Ascending aorta (tissue), 2 donors: ENCODE data around the gene NDUFA11. TPM values are rescaled to one million over a fixed set of nuclear protein-coding genes. Genes with fewer than 3 reads are reported as not detected.

Experiments
- DNase-seq, 2 donors: peaks; one replicate each; pipeline ENCODE4 v3.0.0-alpha.2; 2019; ENCODE audit warnings: low spot score in 2 of 2
- H3K27ac ChIP-seq, 2 donors: fragments of 200-600 bp; sonication (generic); one replicate each; pipeline ENCODE4 v1.5.1; 2016 to 2017; ENCODE audit warnings: mild to moderate bottlenecking in 1 of 2
- H3K27me3 ChIP-seq: fragments of 200-600 bp; sonication (generic); one replicate; pipeline ENCODE4 v1.5.1; 2017
- H3K36me3 ChIP-seq, 2 donors: fragments of 200-600 bp; sonication (generic); one replicate each; pipeline ENCODE4 v1.5.1; 2016
- H3K4me1 ChIP-seq, 2 donors: fragments of 200-600 bp; sonication (generic); one replicate each; pipeline ENCODE4 v1.5.1; 2016 to 2017; ENCODE audit warnings: mild to moderate bottlenecking in 1 of 2
- H3K4me3 ChIP-seq, 2 donors: fragments of 200-600 bp; sonication (generic); one replicate each; pipeline ENCODE4 v1.5.1; 2016 to 2017; ENCODE audit warnings: mild to moderate bottlenecking in 1 of 2
- H3K9me3 ChIP-seq, 2 donors: fragments of 200-600 bp; sonication (generic); one replicate each; pipeline ENCODE4 v1.5.1; 2016
- intact Hi-C: fragments of 100-400 bp; cut with DNase I; formaldehyde crosslinking; loops from one replicate; pipeline ENCODE4 v1.15.1; 2023
- total RNA-seq: library from RNA; depleted of rRNA; stranded (reverse); fragments of >200 nt; gene quantifications from one replicate; pipeline ENCODE4 v1.1.0, GENCODE V29; 2016
- TF ChIP-seq, protein P1 (sequence below), 3 experiments: fragments of 200-600 bp in 2 of 3; fragments of 450-650 bp in 1 of 3; sonication (generic) in 2 of 3; IDR thresholded peaks; one replicate each; pipeline ENCODE4 v1.5.1; 2016 to 2019; ENCODE audit warnings: antibody characterized with exemption in 3 of 3, mild to moderate bottlenecking in 1 of 3, moderate library complexity in 1 of 3

Gene NDUFA11
- total RNA-seq, 1 donor from 2014 or later = 205 TPM

DNA sequence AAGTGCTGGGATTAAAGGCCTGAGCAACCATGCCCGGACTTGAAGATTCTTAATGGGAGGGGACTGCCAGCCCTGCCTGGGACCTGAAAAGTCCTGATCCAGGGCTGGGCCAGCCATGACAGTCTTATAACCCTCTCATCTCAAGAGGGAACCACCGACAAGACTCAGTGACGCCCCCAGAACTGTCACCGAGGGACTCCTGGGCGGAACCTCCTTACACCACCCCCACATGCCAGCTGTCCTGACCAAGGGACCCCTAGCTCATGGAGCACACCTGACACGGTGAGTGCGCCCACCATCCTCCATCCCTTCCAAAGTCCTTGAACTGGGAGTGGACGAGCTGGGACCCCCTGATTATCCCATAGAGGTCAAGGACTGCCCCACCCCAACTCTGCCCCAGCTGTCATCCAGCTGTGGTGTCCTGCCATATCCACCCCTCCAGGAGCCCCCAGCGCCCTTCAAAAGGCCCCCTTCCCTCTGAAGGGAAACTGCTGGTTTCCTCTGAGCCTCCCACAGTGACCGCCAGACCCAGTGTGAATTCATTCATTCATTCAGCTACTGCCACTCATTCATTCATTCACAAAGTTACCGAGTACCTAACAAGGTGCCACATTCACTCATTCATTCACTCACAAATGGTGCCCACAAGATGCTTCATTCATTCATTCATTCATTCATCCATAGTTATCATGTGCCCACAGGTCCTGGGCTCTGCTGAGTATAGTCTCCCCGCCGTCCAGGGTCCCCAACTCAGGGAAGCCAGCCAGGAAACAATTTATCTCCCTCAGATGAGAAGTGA, 3.7 kb downstream of the NDUFA11 start:
- Histone ChIP-seq H3K9me3 (no peaks in the 10 kb centered on the region), H3K36me3 (peaks cover 19 to 23% of the 10 kb centered on the region in 2 donors), H3K27me3 (no peaks in the 10 kb centered on the region), H3K27ac (no peak overlapping the region), H3K4me1 (peaks cover 1 to 15% of the 10 kb centered on the region in 2 donors), H3K4me3 (no peak overlapping the region)
- DNase-seq = no peak
- intact Hi-C loops = loop anchor here (5.0 to 10.0 kb wide), 4 partner anchors 212 to 845 kb away; partner anchors contain the start of genes ALKBH7, KHSRP and RFX2
- TF ChIP-seq, protein P1, sequence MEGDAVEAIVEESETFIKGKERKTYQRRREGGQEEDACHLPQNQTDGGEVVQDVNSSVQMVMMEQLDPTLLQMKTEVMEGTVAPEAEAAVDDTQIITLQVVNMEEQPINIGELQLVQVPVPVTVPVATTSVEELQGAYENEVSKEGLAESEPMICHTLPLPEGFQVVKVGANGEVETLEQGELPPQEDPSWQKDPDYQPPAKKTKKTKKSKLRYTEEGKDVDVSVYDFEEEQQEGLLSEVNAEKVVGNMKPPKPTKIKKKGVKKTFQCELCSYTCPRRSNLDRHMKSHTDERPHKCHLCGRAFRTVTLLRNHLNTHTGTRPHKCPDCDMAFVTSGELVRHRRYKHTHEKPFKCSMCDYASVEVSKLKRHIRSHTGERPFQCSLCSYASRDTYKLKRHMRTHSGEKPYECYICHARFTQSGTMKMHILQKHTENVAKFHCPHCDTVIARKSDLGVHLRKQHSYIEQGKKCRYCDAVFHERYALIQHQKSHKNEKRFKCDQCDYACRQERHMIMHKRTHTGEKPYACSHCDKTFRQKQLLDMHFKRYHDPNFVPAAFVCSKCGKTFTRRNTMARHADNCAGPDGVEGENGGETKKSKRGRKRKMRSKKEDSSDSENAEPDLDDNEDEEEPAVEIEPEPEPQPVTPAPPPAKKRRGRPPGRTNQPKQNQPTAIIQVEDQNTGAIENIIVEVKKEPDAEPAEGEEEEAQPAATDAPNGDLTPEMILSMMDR (IDR thresholded peaks at IDR 0.05) = no peak

GRCh38 chr19:5897189-5897969, 6.2 kb downstream of the NDUFA11 start:
- peaks cover 8 to 23% of the 10 kb centered on the region in 2 donors for H3K4me1 ChIP-seq
- TF ChIP-seq, protein P1 (IDR thresholded peaks at IDR 0.05) = no peak
- no peak overlapping the region for H3K27ac ChIP-seq
- no peaks in the 10 kb centered on the region for H3K9me3 ChIP-seq
- intact Hi-C loops = no loop called here
- H3K4me3 ChIP-seq = no peak overlapping the region
- DNase-seq = no peak
- H3K36me3 ChIP-seq = peaks cover 19 to 23% of the 10 kb centered on the region in 2 donors
- H3K27me3 ChIP-seq = no peaks in the 10 kb centered on the region

- peaks cover 19 to 23% of the 10 kb centered on the region in 2 donors for H3K36me3 ChIP-seq
- DNase-seq = no peak
- peaks cover 8 to 27% of the 10 kb centered on the region in 2 donors for H3K4me1 ChIP-seq
- H3K9me3 ChIP-seq = no peaks in the 10 kb centered on the region
- intact Hi-C loops = no loop called here
- no peaks in the 10 kb centered on the region for H3K27me3 ChIP-seq
- TF ChIP-seq, protein P1 (IDR thresholded peaks at IDR 0.05) = no peak
- no peak overlapping the region for H3K4me3 ChIP-seq
- H3K27ac ChIP-seq = no peak overlapping the region
These were observed 7.1 kb downstream of the NDUFA11 start for GRCh38 chr19:5896365-5897076.

GRCh38 chr19:5895890-5896289, 7.7 kb downstream of the NDUFA11 start:
- H3K9me3 ChIP-seq = no peaks in the 10 kb centered on the region
- H3K4me3 ChIP-seq = no peak overlapping the region
- TF ChIP-seq, protein P1 (IDR thresholded peaks at IDR 0.05) = no peak
- intact Hi-C loops = no loop called here
- no peaks in the 10 kb centered on the region for H3K27me3 ChIP-seq
- DNase-seq = no peak
- H3K4me1 ChIP-seq = peaks cover 8 to 27% of the 10 kb centered on the region in 2 donors
- peaks cover 19 to 20% of the 10 kb centered on the region in 2 donors for H3K36me3 ChIP-seq
- no peak overlapping the region for H3K27ac ChIP-seq

- Histone ChIP-seq H3K36me3 (peaks cover 19% of the 10 kb centered on the region in 2 donors), H3K4me1 (peaks cover 8 to 27% of the 10 kb centered on the region in 2 donors), H3K27me3 (no peaks in the 10 kb centered on the region), H3K27ac (peak overlapping the region; percentile 17 to 62), H3K9me3 (no peaks in the 10 kb centered on the region), H3K4me3 (no peak overlapping the region)
- intact Hi-C loops = no loop called here
- DNase-seq = no peak
- TF ChIP-seq, protein P1 (IDR thresholded peaks at IDR 0.05) = no peak
These were observed 8.2 kb downstream of the NDUFA11 start for GRCh38 chr19:5895409-5895808.
